ENCODE results near the gene AP2A2.
A peak's percentile ranks its signal among the peaks of the same experiment; 100 is the strongest.

GRCh38 chr11:1019321-1019910 lies 93.7 kb downstream of the AP2A2 start:
- TF ChIP-seq CTCF (IDR thresholded peaks at IDR 0.05 in 8 of 11, conservative IDR thresholded peaks at IDR 0.05 in 3 of 11) (no peak), POLR2AphosphoS5 (IDR thresholded peaks at IDR 0.05) (peak in 1 of 3 donors; percentile 50)
